OCI-LY7 (cell line): Measurements from ENCODE around the gene SERP2. TPM values are rescaled to one million over a fixed set of nuclear protein-coding genes. Genes with fewer than 3 reads are reported as not detected.

Source experiments
- BruUV-seq: library from RNA; stranded (reverse); fragments of 400-500 nt; replicated peaks from 2 replicates; lab custom pipeline; 2021; lab: Mats Ljungman, UMichigan
- CTCF ChIA-PET: fragments of 300-600 bp; sonication (Branson Sonifier 250); formaldehyde crosslinking; loops from one replicate; lab custom pipeline; 2022; ENCODE audit warnings: antibody characterized with exemption; ENCODE audit not compliant: unreplicated experiment; lab: Charles Lee
- POLR2A ChIA-PET: fragments of 300-600 bp; sonication (Branson Sonifier 250); formaldehyde crosslinking; loops from one replicate; lab custom pipeline; 2022; ENCODE audit warnings: antibody characterized with exemption; lab: Charles Lee
- DNase-seq: peaks from one replicate; pipeline ENCODE4 v3.0.0-alpha.2; 2015; ENCODE audit warnings: low spot score
- H2AFZ ChIP-seq: fragments of 200-600 bp; sonication (generic), shearing (Covaris generic); 2 replicates; pipeline ENCODE4 v1.6.1; 2014; ENCODE audit warnings: mild to moderate bottlenecking, antibody characterized with exemption, low read length, moderate library complexity
- H3K27ac ChIP-seq: fragments of 200-600 bp; sonication (generic); 2 replicates; pipeline ENCODE4 v1.5.1; 2014; ENCODE audit warnings: mixed run types, low read depth, mild to moderate bottlenecking, moderate library complexity, low read length, inconsistent platforms; ENCODE audit not compliant: poor library complexity, severe bottlenecking
- H3K36me3 ChIP-seq: fragments of 200-600 bp; sonication (generic); 2 replicates; pipeline ENCODE4 v1.6.1; 2014; ENCODE audit warnings: mild to moderate bottlenecking, antibody characterized with exemption, low read length, moderate library complexity, mixed read lengths; ENCODE audit not compliant: insufficient read depth
- H3K4me1 ChIP-seq: fragments of 200-600 bp; sonication (generic); 2 replicates; pipeline ENCODE4 v1.5.1; 2014; ENCODE audit warnings: mild to moderate bottlenecking, low read length; ENCODE audit not compliant: insufficient read depth, poor library complexity, severe bottlenecking
- H3K4me2 ChIP-seq: fragments of 200-600 bp; sonication (generic); 2 replicates; pipeline ENCODE4 v1.6.1; 2014; ENCODE audit warnings: mild to moderate bottlenecking, low read length
- H3K4me3 ChIP-seq: fragments of 200-600 bp; sonication (generic); 2 replicates; pipeline ENCODE4 v1.5.1; 2014; ENCODE audit warnings: mild to moderate bottlenecking, low read depth, low read length; ENCODE audit not compliant: poor library complexity, severe bottlenecking
- H3K79me2 ChIP-seq: fragments of 200-600 bp; sonication (generic); 2 replicates; pipeline ENCODE4 v1.6.1; 2016; ENCODE audit warnings: low read depth, mild to moderate bottlenecking, low read length, moderate library complexity, mixed read lengths; ENCODE audit not compliant: insufficient read depth
- H3K9me2 ChIP-seq: fragments of 200-600 bp; sonication (generic); 2 replicates; pipeline ENCODE4 v1.6.1; 2016; ENCODE audit warnings: mild to moderate bottlenecking, low read length, mixed read lengths; ENCODE audit not compliant: insufficient read depth
- H3K9me3 ChIP-seq: fragments of 200-600 bp; sonication (generic); 2 replicates; pipeline ENCODE4 v1.6.1; 2014; ENCODE audit warnings: mild to moderate bottlenecking, mixed run types, low read length, mixed read lengths
- H4K20me1 ChIP-seq: fragments of 200-600 bp; sonication (generic); 2 replicates; pipeline ENCODE4 v1.6.1; 2014; ENCODE audit warnings: mild to moderate bottlenecking, antibody characterized with exemption, low read length, moderate library complexity, mixed read lengths; ENCODE audit not compliant: insufficient read depth
- CTCF ChIP-seq: fragments of 200-600 bp; sonication (generic); conservative IDR thresholded peaks from 2 replicates; pipeline ENCODE4 v1.5.1; 2014; ENCODE audit warnings: mild to moderate bottlenecking, antibody characterized with exemption, low read length, moderate library complexity, mixed read lengths
- EZH2phosphoT487 ChIP-seq: fragments of 200-600 bp; sonication (generic); IDR thresholded peaks from 2 replicates; pipeline ENCODE4 v1.6.1; 2018; ENCODE audit warnings: low read depth, borderline replicate concordance, mild to moderate bottlenecking, mixed run types, antibody characterized with exemption, low read length, moderate library complexity, mixed read lengths
- intact Hi-C: fragments of 100-400 bp; cut with micrococcal nuclease; formaldehyde crosslinking; loops from one replicate; pipeline ENCODE4 v1.10.0; 2022; ENCODE audit not compliant: unreplicated experiment
- total RNA-seq, 2 experiments: library from RNA; depleted of rRNA in 1 of 2; stranded (reverse); fragments of >200 nt in 1 of 2; shearing (Covaris generic) in 1 of 2; gene quantifications; 2 replicates each; pipeline ENCODE4 v1.2.3, GENCODE V29; 2014 to 2022

Gene SERP2
- total RNA-seq, 2 experiments from 2014 or later: not detected

GRCh38 chr13:44386913-44387556 is 13.4 kb downstream of the SERP2 start:
- Histone ChIP-seq H2AFZ (0 out of 2 replicates have a peak overlapping the region, but pooled peaks have one; percentile 38), H3K36me3 (no peaks in the 10 kb centered on the region), H3K9me3 (no peaks in the 10 kb centered on the region), H3K79me2 (no peaks in the 10 kb centered on the region), H3K4me1 (no peaks in the 10 kb centered on the region), H4K20me1 (no peaks in the 10 kb centered on the region), H3K27ac (no peak overlapping the region), H3K9me2 (no peaks in the 10 kb centered on the region), H3K4me2 (no peak overlapping the region), H3K4me3 (no peak overlapping the region)
- ChIA-PET POLR2A (no interaction called here), CTCF (no interaction called here)
- TF ChIP-seq EZH2phosphoT487: no peak
- TF ChIP-seq CTCF: no peak
- no peak for DNase-seq
- no TSS peak for BruUV-seq
- intact Hi-C loops: no loop called here

GRCh38 chr13:44388427-44389059 is 14.9 kb downstream of the SERP2 start:
- H3K4me1 ChIP-seq: no peaks in the 10 kb centered on the region
- DNase-seq: no peak
- H3K9me3 ChIP-seq: no peaks in the 10 kb centered on the region
- H4K20me1 ChIP-seq: no peaks in the 10 kb centered on the region
- no peak overlapping the region for H3K4me3 ChIP-seq
- no peak overlapping the region for H3K27ac ChIP-seq
- no peaks in the 10 kb centered on the region for H3K79me2 ChIP-seq
- no peaks in the 10 kb centered on the region for H3K9me2 ChIP-seq
- no TSS peak for BruUV-seq
- H3K36me3 ChIP-seq: no peaks in the 10 kb centered on the region
- H3K4me2 ChIP-seq: no peak overlapping the region
- intact Hi-C loops: no loop called here
- ChIA-PET CTCF (no interaction called here), POLR2A (interaction anchor here (0.6 to 0.7 kb wide), 2 partner anchors 10 to 136 kb away, joined by 3 to 5 read pairs; no protein-coding TSS in a partner anchor)
- TF ChIP-seq CTCF: no peak
- no peak for TF ChIP-seq EZH2phosphoT487
- no peak overlapping the region for H2AFZ ChIP-seq
